WTC11 (cell line): ENCODE results near the gene NLRP7. TPM values are rescaled to one million over a fixed set of nuclear protein-coding genes. Genes with fewer than 3 reads are reported as not detected.
A peak's percentile ranks its signal among the peaks of the same experiment; 100 is the strongest.
"Not testable (repeated sequence)": the region's sequence is repeated elsewhere in the genome, so short reads cannot be mapped to it uniquely, and the experiment has no call there.

Experiments
- ATAC-seq: fragments of 200-7000 bp; cut with Tn5 transposase; 2 replicates; pipeline ENCODE4 v1.10.0; 2021; ENCODE audit warnings: mild to moderate bottlenecking, moderate library complexity
- CTCF ChIA-PET: fragments of 300-600 bp; sonication (Branson Sonifier 250); formaldehyde crosslinking; loops from one replicate; lab custom pipeline; 2021; ENCODE audit warnings: antibody characterized with exemption; lab: Charles Lee
- POLR2A ChIA-PET: fragments of 350-600 bp; sonication (Branson Sonifier 250); formaldehyde crosslinking; loops from one replicate; lab custom pipeline; 2021; ENCODE audit warnings: antibody characterized with exemption; lab: Charles Lee
- DNase-seq: peaks from one replicate; pipeline ENCODE4 v3.0.0; 2021; ENCODE audit warnings: low spot score
- H3K27ac Mint-ChIP-seq: 2 replicates; pipeline ENCODE4 v1.8.0; 2021; ENCODE audit warnings: mixed read lengths
- H3K27me3 Mint-ChIP-seq: 2 replicates; pipeline ENCODE4 v1.8.0; 2021; ENCODE audit warnings: low read depth, mild to moderate bottlenecking, moderate library complexity, mixed read lengths
- H3K36me3 Mint-ChIP-seq: 2 replicates; pipeline ENCODE4 v1.8.0; 2021; ENCODE audit warnings: mixed read lengths
- H3K4me1 Mint-ChIP-seq: 2 replicates; pipeline ENCODE4 v1.8.0; 2022; ENCODE audit warnings: mixed read lengths
- H3K4me3 Mint-ChIP-seq: 2 replicates; pipeline ENCODE4 v1.8.0; 2021; ENCODE audit warnings: mild to moderate bottlenecking, moderate library complexity, mixed read lengths
- H3K9me3 Mint-ChIP-seq: 2 replicates; pipeline ENCODE4 v1.8.0; 2021; ENCODE audit warnings: mixed read lengths
- ATF1 ChIP-seq: sonication (generic); formaldehyde crosslinking; IDR thresholded peaks from 2 replicates; pipeline ENCODE4 v1.8.1; 2023; ENCODE audit warnings: mild to moderate bottlenecking, moderate library complexity, missing genetic modification reagents
- SMAD4 ChIP-seq: sonication (generic); formaldehyde crosslinking; IDR thresholded peaks from 2 replicates; pipeline ENCODE4 v1.8.0; 2022; ENCODE audit warnings: mild to moderate bottlenecking, missing genetic modification reagents
- SOX15 ChIP-seq: fragments of 250-450 bp; sonication (Bioruptor Pico); IDR thresholded peaks from 2 replicates; pipeline ENCODE4 v1.9.0; 2021; ENCODE audit warnings: mild to moderate bottlenecking
- SP1 ChIP-seq: sonication (generic); formaldehyde crosslinking; conservative IDR thresholded peaks from 2 replicates; pipeline ENCODE4 v1.8.1; 2022; ENCODE audit warnings: missing genetic modification reagents
- TEAD4 ChIP-seq: sonication (generic); formaldehyde crosslinking; IDR thresholded peaks from 2 replicates; pipeline ENCODE4 v1.8.0; 2022; ENCODE audit warnings: mild to moderate bottlenecking, missing genetic modification reagents
- total RNA-seq: library from RNA; stranded (reverse); gene quantifications from 3 replicates; pipeline ENCODE4 v1.2.3, GENCODE V29; 2021
- TF ChIP-seq, protein P1 (sequence below): sonication (generic); formaldehyde crosslinking; IDR thresholded peaks from 2 replicates; pipeline ENCODE4 v1.8.1; 2023; ENCODE audit warnings: mild to moderate bottlenecking, missing genetic modification reagents, moderate library complexity
- TF ChIP-seq, protein P2 (sequence below): sonication (generic); formaldehyde crosslinking; conservative IDR thresholded peaks from 2 replicates; pipeline ENCODE4 v1.8.1; 2023; ENCODE audit warnings: mild to moderate bottlenecking, low read depth, missing genetic modification reagents, moderate library complexity
- TF ChIP-seq, protein P3 (sequence below): sonication (generic); formaldehyde crosslinking; conservative IDR thresholded peaks from 2 replicates; pipeline ENCODE4 v1.8.1; 2022; ENCODE audit warnings: mild to moderate bottlenecking, missing genetic modification reagents
- TF ChIP-seq, protein P4 (sequence below): fragments of 250-450 bp; sonication (Bioruptor Pico); IDR thresholded peaks from 2 replicates; pipeline ENCODE4 v1.9.0; 2021; ENCODE audit warnings: mild to moderate bottlenecking
- TF ChIP-seq, protein P5 (sequence below): sonication (generic); formaldehyde crosslinking; IDR thresholded peaks from 2 replicates; pipeline ENCODE4 v1.8.0; 2022; ENCODE audit warnings: mild to moderate bottlenecking, missing genetic modification reagents

Gene NLRP7
- total RNA-seq, 1 experiment from 2014 or later = 6.8 TPM

DNA sequence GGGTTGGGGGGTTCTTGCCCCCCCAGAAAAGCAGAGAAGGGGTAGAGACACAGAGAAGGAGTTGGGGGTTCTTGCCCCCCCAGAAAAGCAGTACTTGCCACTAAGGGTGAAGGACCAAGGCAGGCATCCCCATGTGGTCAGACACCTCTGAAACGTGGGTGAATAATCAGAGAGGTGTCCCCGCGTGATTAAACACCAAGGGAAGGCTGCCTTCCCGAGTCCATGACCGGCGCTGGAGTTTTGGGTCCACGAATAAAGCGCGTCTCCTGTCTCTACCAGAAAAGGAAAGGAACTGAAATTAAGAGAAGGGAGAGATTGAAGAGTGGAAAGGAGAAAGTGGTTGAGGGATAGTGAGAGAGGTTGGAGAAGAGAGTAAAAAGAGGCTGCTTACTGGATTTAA, 47.7 kb downstream of the NLRP7 start:
- ATAC-seq, H3K4me3 Mint-ChIP-seq: not testable (repeated sequence)

DNA sequence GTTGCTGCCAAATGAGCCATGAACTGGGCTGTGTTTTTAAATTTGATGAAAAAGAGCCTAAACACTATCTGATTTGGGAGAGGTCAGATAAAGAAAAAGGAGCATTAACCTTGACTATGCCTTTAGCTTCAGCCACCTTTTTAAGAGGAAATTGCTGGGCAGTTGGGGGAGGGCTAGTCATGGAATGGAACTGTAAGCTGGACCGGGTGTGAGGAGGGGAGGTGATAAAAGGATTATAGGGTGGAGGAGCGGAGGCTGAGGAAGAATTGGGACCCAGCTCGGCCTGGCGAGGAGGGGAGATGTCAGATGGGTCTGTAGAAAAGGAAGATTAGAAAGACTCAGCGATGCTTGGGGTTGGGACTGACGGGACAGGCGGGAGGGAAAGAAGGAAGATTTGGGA, 48.6 kb downstream of the NLRP7 start:
- ATAC-seq, POLR2A ChIA-PET, H3K27ac Mint-ChIP-seq, H3K4me3 Mint-ChIP-seq, H3K27me3 Mint-ChIP-seq, DNase-seq: not testable (repeated sequence)
- peaks cover 13% of the 10 kb centered on the region for H3K9me3 Mint-ChIP-seq
- CTCF ChIA-PET = interaction anchor here (0.8 to 1.1 kb wide), 2 partner anchors 17 to 248 kb away, joined by 3 to 4 read pairs; no protein-coding TSS in a partner anchor
- peaks cover 14% of the 10 kb centered on the region for H3K36me3 Mint-ChIP-seq
- peaks cover 67% of the 10 kb centered on the region for H3K4me1 Mint-ChIP-seq

More for the DNA sequence above, 47.7 kb downstream of the NLRP7 start:
- POLR2A ChIA-PET, DNase-seq, CTCF ChIA-PET, H3K27me3 Mint-ChIP-seq: not testable (repeated sequence)
- peaks cover 59% of the 10 kb centered on the region for H3K4me1 Mint-ChIP-seq
- peaks cover 13% of the 10 kb centered on the region for H3K9me3 Mint-ChIP-seq
- peaks cover 14% of the 10 kb centered on the region for H3K36me3 Mint-ChIP-seq
- H3K27ac Mint-ChIP-seq = peak overlapping the region; percentile 31; the same call in 1 of the 2 replicates

DNA sequence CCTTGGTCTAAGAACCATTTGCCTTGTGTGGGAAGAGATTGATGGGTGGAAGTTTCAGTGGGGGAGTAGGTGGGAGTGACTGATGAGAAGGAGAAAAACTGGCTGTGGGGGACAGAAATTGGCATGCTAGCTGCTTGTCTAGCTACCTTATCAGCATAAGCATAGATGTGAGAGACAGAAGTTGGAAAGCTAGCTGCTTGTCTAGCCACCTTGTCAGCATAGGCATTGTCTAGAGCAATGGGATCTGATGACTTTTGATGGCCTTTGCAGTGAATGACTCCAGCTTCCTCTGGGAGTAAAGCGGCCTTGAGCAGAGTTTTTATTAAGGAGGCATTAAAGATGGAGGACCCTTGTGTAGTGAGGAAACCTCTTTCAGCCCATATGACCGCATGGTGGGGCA, 51.3 kb downstream of the NLRP7 start:
- Mint-ChIP-seq H3K9me3 (peaks cover 13% of the 10 kb centered on the region), H3K4me3 (peak overlapping the region; percentile 20; the same call in 1 of the 2 replicates), H3K36me3 (peaks cover 14% of the 10 kb centered on the region), H3K27ac (peak overlapping the region; percentile 1; the same call in 1 of the 2 replicates), H3K4me1 (peaks cover 78% of the 10 kb centered on the region), H3K27me3 (peaks cover 8% of the 10 kb centered on the region)
- ATAC-seq (no peak), DNase-seq (no peak)
- POLR2A ChIA-PET = no interaction called here
- CTCF ChIA-PET = interaction anchor here (0.7 kb wide), 1 partner anchor 15 kb away, joined by 5 read pairs; no protein-coding TSS in a partner anchor
- TF ChIP-seq, protein P1, sequence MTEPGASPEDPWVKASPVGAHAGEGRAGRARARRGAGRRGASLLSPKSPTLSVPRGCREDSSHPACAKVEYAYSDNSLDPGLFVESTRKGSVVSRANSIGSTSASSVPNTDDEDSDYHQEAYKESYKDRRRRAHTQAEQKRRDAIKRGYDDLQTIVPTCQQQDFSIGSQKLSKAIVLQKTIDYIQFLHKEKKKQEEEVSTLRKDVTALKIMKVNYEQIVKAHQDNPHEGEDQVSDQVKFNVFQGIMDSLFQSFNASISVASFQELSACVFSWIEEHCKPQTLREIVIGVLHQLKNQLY (CRISPR knock-in tag) = no peak
- TF ChIP-seq SMAD4 (CRISPR knock-in tag) (no peak), ATF1 (CRISPR knock-in tag) (no peak), SP1 (CRISPR knock-in tag) (no peak), TEAD4 (CRISPR knock-in tag) (no peak), SOX15 (CRISPR knock-in tag) (no peak)
- TF ChIP-seq, protein P2, sequence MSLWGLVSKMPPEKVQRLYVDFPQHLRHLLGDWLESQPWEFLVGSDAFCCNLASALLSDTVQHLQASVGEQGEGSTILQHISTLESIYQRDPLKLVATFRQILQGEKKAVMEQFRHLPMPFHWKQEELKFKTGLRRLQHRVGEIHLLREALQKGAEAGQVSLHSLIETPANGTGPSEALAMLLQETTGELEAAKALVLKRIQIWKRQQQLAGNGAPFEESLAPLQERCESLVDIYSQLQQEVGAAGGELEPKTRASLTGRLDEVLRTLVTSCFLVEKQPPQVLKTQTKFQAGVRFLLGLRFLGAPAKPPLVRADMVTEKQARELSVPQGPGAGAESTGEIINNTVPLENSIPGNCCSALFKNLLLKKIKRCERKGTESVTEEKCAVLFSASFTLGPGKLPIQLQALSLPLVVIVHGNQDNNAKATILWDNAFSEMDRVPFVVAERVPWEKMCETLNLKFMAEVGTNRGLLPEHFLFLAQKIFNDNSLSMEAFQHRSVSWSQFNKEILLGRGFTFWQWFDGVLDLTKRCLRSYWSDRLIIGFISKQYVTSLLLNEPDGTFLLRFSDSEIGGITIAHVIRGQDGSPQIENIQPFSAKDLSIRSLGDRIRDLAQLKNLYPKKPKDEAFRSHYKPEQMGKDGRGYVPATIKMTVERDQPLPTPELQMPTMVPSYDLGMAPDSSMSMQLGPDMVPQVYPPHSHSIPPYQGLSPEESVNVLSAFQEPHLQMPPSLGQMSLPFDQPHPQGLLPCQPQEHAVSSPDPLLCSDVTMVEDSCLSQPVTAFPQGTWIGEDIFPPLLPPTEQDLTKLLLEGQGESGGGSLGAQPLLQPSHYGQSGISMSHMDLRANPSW = no peak
- TF ChIP-seq, protein P3, sequence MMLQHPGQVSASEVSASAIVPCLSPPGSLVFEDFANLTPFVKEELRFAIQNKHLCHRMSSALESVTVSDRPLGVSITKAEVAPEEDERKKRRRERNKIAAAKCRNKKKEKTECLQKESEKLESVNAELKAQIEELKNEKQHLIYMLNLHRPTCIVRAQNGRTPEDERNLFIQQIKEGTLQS (CRISPR knock-in tag) = no peak
- TF ChIP-seq, protein P4, sequence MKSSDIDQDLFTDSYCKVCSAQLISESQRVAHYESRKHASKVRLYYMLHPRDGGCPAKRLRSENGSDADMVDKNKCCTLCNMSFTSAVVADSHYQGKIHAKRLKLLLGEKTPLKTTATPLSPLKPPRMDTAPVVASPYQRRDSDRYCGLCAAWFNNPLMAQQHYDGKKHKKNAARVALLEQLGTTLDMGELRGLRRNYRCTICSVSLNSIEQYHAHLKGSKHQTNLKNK (CRISPR knock-in tag) = no peak
- TF ChIP-seq, protein P5, sequence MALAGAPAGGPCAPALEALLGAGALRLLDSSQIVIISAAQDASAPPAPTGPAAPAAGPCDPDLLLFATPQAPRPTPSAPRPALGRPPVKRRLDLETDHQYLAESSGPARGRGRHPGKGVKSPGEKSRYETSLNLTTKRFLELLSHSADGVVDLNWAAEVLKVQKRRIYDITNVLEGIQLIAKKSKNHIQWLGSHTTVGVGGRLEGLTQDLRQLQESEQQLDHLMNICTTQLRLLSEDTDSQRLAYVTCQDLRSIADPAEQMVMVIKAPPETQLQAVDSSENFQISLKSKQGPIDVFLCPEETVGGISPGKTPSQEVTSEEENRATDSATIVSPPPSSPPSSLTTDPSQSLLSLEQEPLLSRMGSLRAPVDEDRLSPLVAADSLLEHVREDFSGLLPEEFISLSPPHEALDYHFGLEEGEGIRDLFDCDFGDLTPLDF = no peak

DNA sequence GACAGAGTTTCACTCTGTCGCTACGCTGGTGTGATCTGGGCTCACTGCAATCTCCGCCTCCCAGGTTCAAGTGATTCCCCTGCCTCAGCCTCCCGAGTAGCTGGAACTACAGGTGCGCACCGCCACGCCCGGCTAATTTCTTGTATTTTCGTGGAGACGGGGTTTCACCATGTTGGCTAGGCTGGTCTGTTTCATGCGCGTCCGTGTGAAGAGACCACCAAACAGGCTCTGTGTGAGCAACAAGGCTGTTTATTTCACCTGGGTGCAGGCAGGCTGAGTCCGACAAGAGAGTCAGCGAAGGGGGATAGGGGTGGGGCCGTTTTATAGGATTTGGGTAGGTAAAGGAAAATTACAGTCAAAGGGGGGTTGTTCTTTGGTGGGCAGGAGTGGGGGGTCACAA, 53.2 kb downstream of the NLRP7 start:
- H3K9me3 Mint-ChIP-seq = peaks cover 12% of the 10 kb centered on the region
- POLR2A ChIA-PET = interaction anchor here (0.6 to 1.0 kb wide), 5 partner anchors 8 to 193 kb away, joined by 3 to 5 read pairs (median 4); no protein-coding TSS in a partner anchor
- H3K27me3 Mint-ChIP-seq = peaks cover 16% of the 10 kb centered on the region
- peak overlapping the region; percentile 100 for H3K27ac Mint-ChIP-seq
- H3K4me1 Mint-ChIP-seq = peaks cover 75% of the 10 kb centered on the region
- DNase-seq = peak; percentile 26
- CTCF ChIA-PET = interaction anchor here (1.1 to 2.0 kb wide), 5 partner anchors 8 to 200 kb away, joined by 3 to 26 read pairs (median 4); no protein-coding TSS in a partner anchor
- peak; percentile 27 for ATAC-seq
- H3K36me3 Mint-ChIP-seq = peaks cover 13% of the 10 kb centered on the region
- peak overlapping the region; percentile 56 for H3K4me3 Mint-ChIP-seq
